IMR-90 (cell line): ENCODE results near the gene FAM83E. TPM values are rescaled to one million over a fixed set of nuclear protein-coding genes. Genes with fewer than 3 reads are reported as not detected.

Experiments used
- ATAC-seq: fragments of 200-7000 bp; cut with Tn5 transposase; 2 replicates; pipeline ENCODE4 v1.9.1; 2020; ENCODE audit warnings: low read depth, mild to moderate bottlenecking, moderate library complexity
- BruUV-seq: library from RNA; stranded (reverse); fragments of 400-500 nt; replicated peaks from 2 replicates; lab custom pipeline; 2021; lab: Mats Ljungman, UMichigan
- CTCF ChIA-PET: fragments of 300-600 bp; formaldehyde crosslinking; extraction: SDS; loops from one replicate; lab custom pipeline; 2021; ENCODE audit warnings: antibody characterized with exemption; lab: Yijun Ruan, JAX
- POLR2A ChIA-PET: fragments of 300-600 bp; sonication (Branson Sonifier 250); formaldehyde crosslinking; loops from one replicate; lab custom pipeline; 2022; ENCODE audit warnings: antibody characterized with exemption; ENCODE audit not compliant: unreplicated experiment; lab: Charles Lee
- DNase-seq: peaks from one replicate; pipeline ENCODE4 v3.0.0; 2013
- H2AFZ ChIP-seq: replicated peaks from 2 replicates; pipeline ENCODE3; 2013; ENCODE audit warnings: low read length, mild to moderate bottlenecking; ENCODE audit not compliant: poor library complexity
- H2AK5ac ChIP-seq: 2 replicates; pipeline ENCODE4 v1.6.1; 2013; ENCODE audit warnings: low read depth, low read length, inconsistent platforms
- H2AK9ac ChIP-seq: replicated peaks from 2 replicates; pipeline ENCODE3; 2013; ENCODE audit warnings: mild to moderate bottlenecking, low read depth, low read length, moderate library complexity; ENCODE audit not compliant: poor library complexity
- H2BK120ac ChIP-seq: 2 replicates; pipeline ENCODE4 v1.6.1; 2013; ENCODE audit warnings: low read depth, low read length, inconsistent platforms
- H2BK15ac ChIP-seq: 3 replicates; pipeline ENCODE4 v1.6.1; 2013; ENCODE audit warnings: low read depth, low read length, inconsistent platforms
- H2BK20ac ChIP-seq: 2 replicates; pipeline ENCODE4 v1.6.1; 2013; ENCODE audit warnings: low read depth, mild to moderate bottlenecking, inconsistent platforms, low read length, moderate library complexity
- H2BK5ac ChIP-seq: 2 replicates; pipeline ENCODE4 v1.6.1; 2013; ENCODE audit warnings: mild to moderate bottlenecking, low read depth, low read length, inconsistent platforms; ENCODE audit not compliant: poor library complexity, severe bottlenecking
- H3K14ac ChIP-seq: replicated peaks from 2 replicates; pipeline ENCODE4 v1.6.1; 2013; ENCODE audit warnings: low read depth, low read length, inconsistent platforms
- H3K18ac ChIP-seq: 2 replicates; pipeline ENCODE4 v1.6.1; 2013; ENCODE audit warnings: low read depth, low read length, control low read depth
- H3K23ac ChIP-seq: 2 replicates; pipeline ENCODE4 v1.6.1; 2013; ENCODE audit warnings: low read depth, low read length, inconsistent platforms
- H3K27ac ChIP-seq: 2 replicates; pipeline ENCODE4 v1.5.1; 2013; ENCODE audit warnings: mild to moderate bottlenecking, control low read depth, low read length; ENCODE audit not compliant: insufficient read depth
- H3K27me3 ChIP-seq: 2 replicates; pipeline ENCODE4 v1.6.1; 2013; ENCODE audit warnings: low read length; ENCODE audit not compliant: control insufficient read depth, insufficient read depth
- H3K36me3 ChIP-seq: 2 replicates; pipeline ENCODE4 v1.6.1; 2013; ENCODE audit warnings: low read length, mixed read lengths; ENCODE audit not compliant: control insufficient read depth, insufficient read depth
- H3K4ac ChIP-seq: 2 replicates; pipeline ENCODE4 v1.6.1; 2013; ENCODE audit warnings: low read depth, low read length, inconsistent platforms
- H3K4me1 ChIP-seq: 2 replicates; pipeline ENCODE4 v1.6.1; 2013; ENCODE audit warnings: low read length, mixed read lengths; ENCODE audit not compliant: control insufficient read depth, insufficient read depth
- H3K4me2 ChIP-seq: 2 replicates; pipeline ENCODE4 v1.6.1; 2013; ENCODE audit warnings: low read depth, mild to moderate bottlenecking, control low read depth, low read length, moderate library complexity
- H3K4me3 ChIP-seq: 2 replicates; pipeline ENCODE4 v1.5.1; 2013; ENCODE audit warnings: low read depth, mild to moderate bottlenecking, control low read depth, low read length, moderate library complexity; ENCODE audit not compliant: insufficient read depth
- H3K56ac ChIP-seq: 2 replicates; pipeline ENCODE4 v1.6.1; 2013; ENCODE audit warnings: low read length, inconsistent platforms; ENCODE audit not compliant: insufficient read depth; ENCODE audit errors: extremely low read depth
- H3K79me1 ChIP-seq, 2 experiments: 2 replicates each; pipeline ENCODE4 v1.6.1; 2013; ENCODE audit warnings: low read length in 2 of 2, inconsistent platforms in 1 of 2, low read depth in 1 of 2
- H3K9ac ChIP-seq: 2 replicates; pipeline ENCODE4 v1.6.1; 2013; ENCODE audit warnings: low read depth, low read length, control low read depth
- H3K9me1 ChIP-seq: 2 replicates; pipeline ENCODE4 v1.6.1; 2013; ENCODE audit warnings: low read length, inconsistent platforms; ENCODE audit not compliant: insufficient read depth
- H3K9me3 ChIP-seq: 2 replicates; pipeline ENCODE4 v1.6.1; 2013; ENCODE audit warnings: low read length; ENCODE audit not compliant: control insufficient read depth, insufficient read depth
- H4K20me1 ChIP-seq: 2 replicates; pipeline ENCODE4 v1.6.1; 2013; ENCODE audit warnings: low read length, inconsistent platforms; ENCODE audit not compliant: insufficient read depth
- H4K5ac ChIP-seq: 2 replicates; pipeline ENCODE4 v1.6.1; 2013; ENCODE audit warnings: mild to moderate bottlenecking, low read depth, low read length, control low read depth
- H4K8ac ChIP-seq, 2 experiments: 2 replicates each; pipeline ENCODE4 v1.6.1; 2013; ENCODE audit warnings: low read depth in 2 of 2, low read length in 2 of 2, control low read depth in 1 of 2, inconsistent platforms in 1 of 2
- H4K91ac ChIP-seq: 2 replicates; pipeline ENCODE4 v1.6.1; 2013; ENCODE audit warnings: low read depth, low read length, inconsistent platforms; ENCODE audit not compliant: insufficient read depth
- BHLHE40 ChIP-seq: fragments of 150-350 bp; IDR thresholded peaks from 2 replicates; pipeline ENCODE4 v1.6.1; 2016; ENCODE audit warnings: mild to moderate bottlenecking, low read depth, low read length
- CEBPB ChIP-seq: IDR thresholded peaks from 2 replicates; pipeline ENCODE4 v1.6.1; 2012; ENCODE audit warnings: low read depth, low read length, improper control_type of control experiment
- CHD1 ChIP-seq: IDR thresholded peaks from 2 replicates; pipeline ENCODE4 v1.6.1; 2012; ENCODE audit warnings: low read depth, low read length, improper control_type of control experiment
- FOS ChIP-seq: fragments of 150-350 bp; IDR thresholded peaks from 2 replicates; pipeline ENCODE4 v1.6.1; 2016; ENCODE audit warnings: low read depth, low read length
- MAFK ChIP-seq: IDR thresholded peaks from 2 replicates; pipeline ENCODE4 v1.6.1; 2012; ENCODE audit warnings: low read depth, low read length, improper control_type of control experiment
- MAZ ChIP-seq: IDR thresholded peaks from 2 replicates; pipeline ENCODE4 v1.6.1; 2012; ENCODE audit warnings: low read depth, mild to moderate bottlenecking, low read length, improper control_type of control experiment, moderate library complexity, borderline replicate concordance
- MXI1 ChIP-seq: IDR thresholded peaks from 2 replicates; pipeline ENCODE4 v1.6.1; 2012; ENCODE audit warnings: low read depth, mild to moderate bottlenecking, low read length, moderate library complexity, borderline replicate concordance
- NFE2L2 ChIP-seq: fragments of 150-350 bp; IDR thresholded peaks from 2 replicates; pipeline ENCODE4 v1.6.1; 2016; ENCODE audit warnings: low read depth, mild to moderate bottlenecking, low read length
- POLR2A ChIP-seq: IDR thresholded peaks from 2 replicates; pipeline ENCODE4 v1.6.1; 2012; ENCODE audit warnings: mild to moderate bottlenecking, low read depth, low read length
- RAD21 ChIP-seq: IDR thresholded peaks from 2 replicates; pipeline ENCODE4 v1.6.1; 2012; ENCODE audit warnings: low read length, improper control_type of control experiment
- RCOR1 ChIP-seq: IDR thresholded peaks from 2 replicates; pipeline ENCODE4 v1.6.1; 2012; ENCODE audit warnings: mild to moderate bottlenecking, low read length, improper control_type of control experiment; ENCODE audit not compliant: insufficient replicate concordance
- RFX5 ChIP-seq: IDR thresholded peaks from 2 replicates; pipeline ENCODE4 v1.8.0; 2012; ENCODE audit warnings: low read depth, mild to moderate bottlenecking, low read length, moderate library complexity
- SMC3 ChIP-seq: fragments of 150-350 bp; IDR thresholded peaks from 2 replicates; pipeline ENCODE4 v1.6.1; 2016; ENCODE audit warnings: low read depth, mild to moderate bottlenecking, antibody characterized with exemption, low read length, moderate library complexity
- WGBS, 2 experiments: methylation state at CpG; one replicate each; pipeline versions ENCODE4 v1.1.5 to v1.1.7; 2013; ENCODE audit warnings: missing lambda C conversion rate in 2 of 2; ENCODE audit not compliant: insufficient read length in 1 of 2; ENCODE audit errors: extremely low coverage in 2 of 2; 5-methylcytosine and 5-hydroxymethylcytosine counted together
- dilution Hi-C: fragments of 300-500 bp; cut with HindIII; formaldehyde crosslinking; loops from one replicate; pipeline ENCODE4 v1.14.3; 2018; ENCODE audit warnings: low sequenced_read_pairs; ENCODE audit not compliant: unreplicated experiment
- in situ Hi-C: fragments of 300-500 bp; cut with MboI; formaldehyde crosslinking; loops from 3 replicates; pipeline ENCODE4 v1.14.3; 2019; ENCODE audit warnings: low sequenced_read_pairs, inconsistent platforms, mixed read lengths
- intact Hi-C: fragments of 100-400 bp; cut with micrococcal nuclease; formaldehyde crosslinking; loops from 2 replicates; pipeline ENCODE4 v1.10.0; 2022
- polyA plus RNA-seq, 3 experiments: library from polyadenylated mRNA; depleted of rRNA; stranded (reverse); fragments of >200 nt; gene quantifications; 2 replicates each; pipeline ENCODE4 v1.2.3, GENCODE V29; 2012; ENCODE audit warnings: low replicate concordance in 1 of 3
- total RNA-seq: library from RNA; depleted of rRNA; stranded (reverse); fragments of >200 nt; gene quantifications from 2 replicates; pipeline ENCODE4 v1.2.3, GENCODE V29; 2012
- TF ChIP-seq, protein P1 (sequence below): fragments of 150-350 bp; IDR thresholded peaks from 2 replicates; pipeline ENCODE4 v1.6.1; 2016; ENCODE audit warnings: low read depth, mild to moderate bottlenecking, low read length, moderate library complexity, borderline replicate concordance
- TF ChIP-seq, protein P2 (sequence below): fragments of 150-350 bp; IDR thresholded peaks from 2 replicates; pipeline ENCODE4 v1.6.1; 2017; ENCODE audit warnings: mild to moderate bottlenecking, antibody characterized with exemption, low read length, low read depth
- TF ChIP-seq, protein P3 (sequence below): conservative IDR thresholded peaks from 2 replicates; pipeline ENCODE4 v1.5.1; 2012; ENCODE audit warnings: mild to moderate bottlenecking, low read depth, low read length, improper control_type of control experiment

FAM83E gene
- total and polyA plus RNA-seq, 2 of the 4 experiments (the other 2 are of a cell fraction): 0.05 to 0.36 TPM

DNA sequence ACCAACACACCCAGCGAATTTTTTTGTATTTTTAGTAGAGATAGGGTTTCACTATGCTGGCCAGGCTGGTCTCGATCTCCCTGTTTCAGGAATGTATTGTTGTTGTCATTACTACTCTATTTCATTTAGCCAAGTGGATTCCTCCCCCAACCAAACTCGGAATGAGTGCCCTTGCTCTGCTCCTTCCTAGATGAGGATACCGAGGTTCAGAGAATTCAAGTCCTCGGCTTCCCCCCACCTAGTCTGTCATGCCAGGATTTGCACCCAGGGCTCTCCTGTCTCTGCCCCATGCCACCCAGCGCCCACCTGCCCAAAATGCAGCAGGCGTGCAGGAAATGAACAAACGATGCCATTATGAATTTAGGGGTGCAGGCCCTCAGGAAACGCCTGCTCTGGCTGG is 11.9 kb downstream of the FAM83E start:
- dilution Hi-C loops: no loop called here
- Histone ChIP-seq H4K8ac (no peak overlapping the region), H3K18ac (no peak overlapping the region), H2BK15ac (no peak overlapping the region), H2BK5ac (no peak overlapping the region), H3K56ac (no peak overlapping the region), H3K9me3 (no peaks in the 10 kb centered on the region), H4K91ac (no peak overlapping the region), H3K79me1 (no peaks in the 10 kb centered on the region), H2BK120ac (no peak overlapping the region), H2AFZ (no peak overlapping the region), H3K27me3 (peaks cover 14% of the 10 kb centered on the region), H3K27ac (no peak overlapping the region), H2AK5ac (no peak overlapping the region), H2BK20ac (no peak overlapping the region), H3K36me3 (no peaks in the 10 kb centered on the region), H4K5ac (no peak overlapping the region), H3K4me2 (no peak overlapping the region), H2AK9ac (no peak overlapping the region), H4K20me1 (no peaks in the 10 kb centered on the region), H3K4ac (no peak overlapping the region), H3K14ac (no peak overlapping the region), H3K9me1 (no peaks in the 10 kb centered on the region), H3K4me3 (no peak overlapping the region), H3K9ac (no peak overlapping the region), H3K23ac (no peak overlapping the region), H3K4me1 (no peaks in the 10 kb centered on the region)
- DNase-seq: no peak
- no TSS peak for BruUV-seq
- ChIA-PET CTCF (no interaction called here), POLR2A (interaction anchor here (0.6 kb wide), 1 partner anchor 14 kb away, joined by 6 read pairs; no protein-coding TSS in a partner anchor)
- intact Hi-C loops: no loop called here
- TF ChIP-seq CHD1 (no peak), POLR2A (no peak), MAZ (no peak), RFX5 (no peak), CEBPB (no peak), SMC3 (no peak), BHLHE40 (no peak), MXI1 (no peak), MAFK (no peak), NFE2L2 (no peak), RAD21 (no peak), RCOR1 (no peak), FOS (no peak)
- TF ChIP-seq, protein P1, sequence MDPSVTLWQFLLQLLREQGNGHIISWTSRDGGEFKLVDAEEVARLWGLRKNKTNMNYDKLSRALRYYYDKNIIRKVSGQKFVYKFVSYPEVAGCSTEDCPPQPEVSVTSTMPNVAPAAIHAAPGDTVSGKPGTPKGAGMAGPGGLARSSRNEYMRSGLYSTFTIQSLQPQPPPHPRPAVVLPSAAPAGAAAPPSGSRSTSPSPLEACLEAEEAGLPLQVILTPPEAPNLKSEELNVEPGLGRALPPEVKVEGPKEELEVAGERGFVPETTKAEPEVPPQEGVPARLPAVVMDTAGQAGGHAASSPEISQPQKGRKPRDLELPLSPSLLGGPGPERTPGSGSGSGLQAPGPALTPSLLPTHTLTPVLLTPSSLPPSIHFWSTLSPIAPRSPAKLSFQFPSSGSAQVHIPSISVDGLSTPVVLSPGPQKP: no peak
- TF ChIP-seq, protein P2, sequence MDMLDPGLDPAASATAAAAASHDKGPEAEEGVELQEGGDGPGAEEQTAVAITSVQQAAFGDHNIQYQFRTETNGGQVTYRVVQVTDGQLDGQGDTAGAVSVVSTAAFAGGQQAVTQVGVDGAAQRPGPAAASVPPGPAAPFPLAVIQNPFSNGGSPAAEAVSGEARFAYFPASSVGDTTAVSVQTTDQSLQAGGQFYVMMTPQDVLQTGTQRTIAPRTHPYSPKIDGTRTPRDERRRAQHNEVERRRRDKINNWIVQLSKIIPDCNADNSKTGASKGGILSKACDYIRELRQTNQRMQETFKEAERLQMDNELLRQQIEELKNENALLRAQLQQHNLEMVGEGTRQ: no peak
- TF ChIP-seq, protein P3, sequence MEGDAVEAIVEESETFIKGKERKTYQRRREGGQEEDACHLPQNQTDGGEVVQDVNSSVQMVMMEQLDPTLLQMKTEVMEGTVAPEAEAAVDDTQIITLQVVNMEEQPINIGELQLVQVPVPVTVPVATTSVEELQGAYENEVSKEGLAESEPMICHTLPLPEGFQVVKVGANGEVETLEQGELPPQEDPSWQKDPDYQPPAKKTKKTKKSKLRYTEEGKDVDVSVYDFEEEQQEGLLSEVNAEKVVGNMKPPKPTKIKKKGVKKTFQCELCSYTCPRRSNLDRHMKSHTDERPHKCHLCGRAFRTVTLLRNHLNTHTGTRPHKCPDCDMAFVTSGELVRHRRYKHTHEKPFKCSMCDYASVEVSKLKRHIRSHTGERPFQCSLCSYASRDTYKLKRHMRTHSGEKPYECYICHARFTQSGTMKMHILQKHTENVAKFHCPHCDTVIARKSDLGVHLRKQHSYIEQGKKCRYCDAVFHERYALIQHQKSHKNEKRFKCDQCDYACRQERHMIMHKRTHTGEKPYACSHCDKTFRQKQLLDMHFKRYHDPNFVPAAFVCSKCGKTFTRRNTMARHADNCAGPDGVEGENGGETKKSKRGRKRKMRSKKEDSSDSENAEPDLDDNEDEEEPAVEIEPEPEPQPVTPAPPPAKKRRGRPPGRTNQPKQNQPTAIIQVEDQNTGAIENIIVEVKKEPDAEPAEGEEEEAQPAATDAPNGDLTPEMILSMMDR: no peak
- 85% methylated on average over 4 of the region's 9 CpGs; no CpG with 5 or more reads in 1 of the 2 experiments for WGBS, 2 experiments
- ATAC-seq: no peak
- in situ Hi-C loops: no loop called here
